ENCODE data around the gene DKK3.

GRCh38 chr11:12017865-12018453, 9.5 kb upstream of the DKK3 start:
- TF ChIP-seq CTCF (IDR thresholded peaks at IDR 0.05) (no peak), FOXM1 (IDR thresholded peaks at IDR 0.05; ENCODE audit: low read depth) (no peak), RAD21 (IDR thresholded peaks at IDR 0.05; ENCODE audit: low read length) (no peak), MAX (IDR thresholded peaks at IDR 0.05; ENCODE audit: low read depth) (no peak), PBX3 (IDR thresholded peaks at IDR 0.05) (no peak)
